GM18519 (cell line): Measurements from ENCODE around the gene ENPEP.

Source experiments
- ATAC-seq: cut with Tn5 transposase; IDR thresholded peaks from one replicate; pipeline ENCODE4 v1.9.1; 2021; ENCODE audit warnings: mild to moderate bottlenecking, moderate library complexity; ENCODE audit not compliant: unreplicated experiment, low FRiP score

Gene ENPEP

GRCh38 chr4:110589297-110589696 lies 113.3 kb downstream of the ENPEP start:
- ATAC-seq, result no peak

- no peak for ATAC-seq
Measured at GRCh38 chr4:110595583-110595982, 119.6 kb downstream of the ENPEP start.

- ATAC-seq, result no peak
Measured at GRCh38 chr4:110596431-110596830, 120.5 kb downstream of the ENPEP start.

- ATAC-seq, result no peak
Measured at GRCh38 chr4:110597582-110597981, 121.6 kb downstream of the ENPEP start.

GRCh38 chr4:110602061-110602460 lies 126.1 kb downstream of the ENPEP start:
- ATAC-seq, result no peak

GRCh38 chr4:110605077-110605476 lies 129.1 kb downstream of the ENPEP start:
- ATAC-seq, result no peak

- ATAC-seq, result no peak
Measured at GRCh38 chr4:110609044-110609750, 133.2 kb downstream of the ENPEP start.

GRCh38 chr4:110610620-110610939 lies 134.6 kb downstream of the ENPEP start:
- ATAC-seq, result no peak

- no peak for ATAC-seq
Measured at GRCh38 chr4:110610940-110611831, 135.2 kb downstream of the ENPEP start.

- ATAC-seq, result no peak
Measured at GRCh38 chr4:110611968-110612447, 136.1 kb downstream of the ENPEP start.

GRCh38 chr4:110612631-110613269 lies 136.8 kb downstream of the ENPEP start:
- no peak for ATAC-seq

GRCh38 chr4:110613745-110614144 lies 137.8 kb downstream of the ENPEP start:
- ATAC-seq, result no peak

GRCh38 chr4:110614173-110614963 lies 138.4 kb downstream of the ENPEP start:
- no peak for ATAC-seq
